ENCODE measurements around the gene PRDM9.
"Not testable (repeated sequence)": the region's sequence is repeated elsewhere in the genome, so short reads cannot be mapped to it uniquely, and the experiment has no call there.

PRDM9 gene

GRCh38 chr5:23507278-23507685, at the start of gene PRDM9:
TSS of gene PRDM9 (plus strand) at chr5:23507609. CDS start at chr5:23509034, 1,425 bp downstream.
- no peak for DNase-seq

GRCh38 chr5:23457780-23458179, 49.6 kb upstream of the PRDM9 start:
- DNase-seq: no peak

GRCh38 chr5:23459214-23459613, 48.2 kb upstream of the PRDM9 start:
- DNase-seq: no peak

- no peak for DNase-seq
These were observed 45.8 kb upstream of the PRDM9 start for GRCh38 chr5:23461576-23461975.

GRCh38 chr5:23466401-23466912, 41.0 kb upstream of the PRDM9 start:
- DNase-seq: no peak

GRCh38 chr5:23468658-23469057, 38.8 kb upstream of the PRDM9 start:
- DNase-seq: no peak

- no peak for DNase-seq
These were observed 33.5 kb upstream of the PRDM9 start for GRCh38 chr5:23473915-23474314.

GRCh38 chr5:23474315-23474714, 33.1 kb upstream of the PRDM9 start:
- DNase-seq: no peak

- no peak for DNase-seq
These were observed 30.8 kb upstream of the PRDM9 start for GRCh38 chr5:23476580-23476979.

GRCh38 chr5:23482642-23483041, 24.8 kb upstream of the PRDM9 start:
- DNase-seq: no peak

- DNase-seq: no peak
These were observed 24.3 kb upstream of the PRDM9 start for GRCh38 chr5:23483090-23483489.

- DNase-seq: no peak
These were observed 23.3 kb upstream of the PRDM9 start for GRCh38 chr5:23484096-23484495.

GRCh38 chr5:23486227-23486626, 21.2 kb upstream of the PRDM9 start:
- not testable (repeated sequence) for DNase-seq

GRCh38 chr5:23490993-23491392, 16.4 kb upstream of the PRDM9 start:
- DNase-seq: no peak

GRCh38 chr5:23494558-23494957, 12.9 kb upstream of the PRDM9 start:
- no peak for DNase-seq

- no peak for DNase-seq
These were observed 10.8 kb upstream of the PRDM9 start for GRCh38 chr5:23496576-23496975.

- no peak for DNase-seq
These were observed 826 bp upstream of the PRDM9 start for GRCh38 chr5:23506329-23507236.

- not testable (repeated sequence) for DNase-seq
These were observed 3.0 kb downstream of the PRDM9 start for GRCh38 chr5:23510434-23510833.

GRCh38 chr5:23522553-23522952, 15.1 kb downstream of the PRDM9 start:
- no peak for DNase-seq

GRCh38 chr5:23523031-23523430, 15.6 kb downstream of the PRDM9 start:
- no peak for DNase-seq

GRCh38 chr5:23523998-23524397, 16.6 kb downstream of the PRDM9 start:
- no peak for DNase-seq

- no peak for DNase-seq
These were observed 18.3 kb downstream of the PRDM9 start for GRCh38 chr5:23525751-23526150.

- not testable (repeated sequence) for DNase-seq
These were observed 19.2 kb downstream of the PRDM9 start for GRCh38 chr5:23526616-23527015.

GRCh38 chr5:23527216-23527920, 20.0 kb downstream of the PRDM9 start:
- DNase-seq: not testable (repeated sequence)
